OCI-LY1 (cell line): ENCODE measurements around the gene IQSEC3.

ENCODE experiments used
- H2AFZ ChIP-seq: fragments of 200-600 bp; sonication (generic), shearing (Covaris generic); 2 replicates; pipeline ENCODE4 v1.6.0; 2014; ENCODE audit warnings: antibody characterized with exemption, mild to moderate bottlenecking, low read length
- H3F3A ChIP-seq: fragments of 200-600 bp; sonication (generic), shearing (Covaris generic); 2 replicates; pipeline ENCODE4 v1.6.0; 2014; ENCODE audit warnings: mild to moderate bottlenecking, antibody characterized with exemption, low read length, moderate library complexity; ENCODE audit not compliant: insufficient read depth
- H3K27ac ChIP-seq: fragments of 200-600 bp; sonication (generic); 2 replicates; pipeline ENCODE4 v1.5.1; 2014; ENCODE audit warnings: low read length, mixed run types, mild to moderate bottlenecking, low read depth; ENCODE audit not compliant: poor library complexity, severe bottlenecking
- H3K27me3 ChIP-seq: fragments of 200-600 bp; sonication (generic); 2 replicates; pipeline ENCODE4 v1.6.0; 2014; ENCODE audit warnings: antibody characterized with exemption, mild to moderate bottlenecking, low read length, moderate library complexity; ENCODE audit not compliant: insufficient read depth
- H3K36me3 ChIP-seq: fragments of 200-600 bp; sonication (generic); 2 replicates; pipeline ENCODE4 v1.6.1; 2014; ENCODE audit warnings: mild to moderate bottlenecking, antibody characterized with exemption, low read length, moderate library complexity, mixed read lengths; ENCODE audit not compliant: insufficient read depth
- H3K4me1 ChIP-seq: fragments of 200-600 bp; sonication (generic); 2 replicates; pipeline ENCODE4 v1.5.1; 2014; ENCODE audit warnings: mild to moderate bottlenecking, low read length, moderate library complexity; ENCODE audit not compliant: insufficient read depth, severe bottlenecking
- H3K4me2 ChIP-seq: fragments of 200-600 bp; sonication (generic), shearing (Covaris generic); 2 replicates; pipeline ENCODE4 v1.6.1; 2014; ENCODE audit warnings: low read length
- H3K4me3 ChIP-seq: fragments of 200-600 bp; sonication (generic); 2 replicates; pipeline ENCODE4 v1.5.1; 2014; ENCODE audit warnings: low read length, low read depth, mild to moderate bottlenecking, mixed read lengths; ENCODE audit not compliant: poor library complexity, severe bottlenecking
- H3K79me2 ChIP-seq: fragments of 200-600 bp; shearing (Covaris generic); 2 replicates; pipeline ENCODE4 v1.6.1; 2016; ENCODE audit warnings: mixed run types, low read length, mixed read lengths; ENCODE audit not compliant: insufficient read depth
- H3K9ac ChIP-seq: fragments of 200-600 bp; sonication (generic), shearing (Covaris generic); 2 replicates; pipeline ENCODE4 v1.6.1; 2014; ENCODE audit warnings: mild to moderate bottlenecking, low read length, mixed read lengths
- H3K9me2 ChIP-seq: fragments of 200-600 bp; sonication (generic), shearing (Covaris generic); 2 replicates; pipeline ENCODE4 v1.6.1; 2014; ENCODE audit warnings: low read depth, mild to moderate bottlenecking, low read length, mixed read lengths
- H3K9me3 ChIP-seq: fragments of 200-600 bp; shearing (Covaris generic); 2 replicates; pipeline ENCODE4 v1.6.1; 2014; ENCODE audit warnings: low read length, mixed read lengths
- H4K20me1 ChIP-seq: fragments of 200-600 bp; sonication (generic), shearing (Covaris generic); 2 replicates; pipeline ENCODE4 v1.6.0; 2016; ENCODE audit warnings: mild to moderate bottlenecking, low read length; ENCODE audit not compliant: insufficient read depth
- EZH2 ChIP-seq: fragments of 200-600 bp; sonication (generic), shearing (Covaris generic); IDR thresholded peaks from 2 replicates; pipeline ENCODE4 v1.8.0; 2017; ENCODE audit warnings: borderline replicate concordance, mixed run types, mild to moderate bottlenecking, antibody characterized with exemption, low read length, moderate library complexity, mixed read lengths
- TF ChIP-seq, protein P1 (sequence below): fragments of 200-600 bp; sonication (generic), shearing (Covaris generic); IDR thresholded peaks from 2 replicates; pipeline ENCODE4 v1.5.1; 2017; ENCODE audit warnings: mild to moderate bottlenecking, antibody characterized with exemption, low read length, moderate library complexity, mixed read lengths

Gene IQSEC3

DNA sequence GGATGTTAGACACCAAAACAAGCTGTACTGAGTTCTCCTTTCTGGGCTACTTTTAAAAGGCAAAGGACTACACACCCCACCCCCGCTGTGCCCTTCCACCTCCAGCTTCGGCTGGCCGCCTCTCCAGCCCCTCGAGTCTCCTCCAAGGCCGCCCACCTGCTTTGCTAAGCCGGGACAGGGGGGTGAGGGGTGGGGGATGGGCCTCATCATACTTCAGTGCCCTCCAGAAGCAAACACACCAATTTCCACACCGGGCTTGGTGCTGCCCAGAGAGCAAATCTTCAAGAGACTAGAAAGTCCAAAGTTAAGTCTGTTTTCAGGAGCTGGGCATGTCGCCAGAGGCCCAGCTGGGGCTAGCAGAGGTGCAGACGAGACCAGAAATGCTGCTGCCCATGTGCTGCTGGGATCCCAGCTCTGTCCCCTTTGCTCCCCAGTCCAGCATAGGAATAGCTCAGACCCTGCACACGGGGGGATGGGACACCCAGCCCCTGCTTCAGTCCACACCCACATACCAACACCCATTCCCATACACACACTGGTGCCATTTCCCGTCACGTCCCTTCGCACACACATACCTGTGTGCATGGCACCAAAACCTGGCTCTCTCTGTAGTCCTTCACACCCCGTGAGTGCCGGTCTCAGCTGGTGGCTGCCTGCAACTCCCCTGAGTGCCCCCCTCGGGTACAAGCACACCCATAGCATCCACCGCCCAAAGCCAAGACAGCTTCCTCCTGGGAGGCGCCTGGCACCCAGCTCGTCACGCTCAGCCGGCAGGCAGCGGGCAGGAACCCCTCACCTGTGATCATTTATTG is 146.4 kb downstream of the IQSEC3 start:
- no peaks in the 10 kb centered on the region for H3K36me3 ChIP-seq
- no peak overlapping the region for H2AFZ ChIP-seq
- no peaks in the 10 kb centered on the region for H3F3A ChIP-seq
- H3K4me2 ChIP-seq: no peak overlapping the region
- no peak overlapping the region for H3K27ac ChIP-seq
- no peaks in the 10 kb centered on the region for H4K20me1 ChIP-seq
- H3K9me2 ChIP-seq: no peaks in the 10 kb centered on the region
- peaks cover 31% of the 10 kb centered on the region for H3K27me3 ChIP-seq
- H3K9me3 ChIP-seq: no peaks in the 10 kb centered on the region
- H3K4me3 ChIP-seq: no peak overlapping the region
- no peak for TF ChIP-seq EZH2
- TF ChIP-seq, protein P1, sequence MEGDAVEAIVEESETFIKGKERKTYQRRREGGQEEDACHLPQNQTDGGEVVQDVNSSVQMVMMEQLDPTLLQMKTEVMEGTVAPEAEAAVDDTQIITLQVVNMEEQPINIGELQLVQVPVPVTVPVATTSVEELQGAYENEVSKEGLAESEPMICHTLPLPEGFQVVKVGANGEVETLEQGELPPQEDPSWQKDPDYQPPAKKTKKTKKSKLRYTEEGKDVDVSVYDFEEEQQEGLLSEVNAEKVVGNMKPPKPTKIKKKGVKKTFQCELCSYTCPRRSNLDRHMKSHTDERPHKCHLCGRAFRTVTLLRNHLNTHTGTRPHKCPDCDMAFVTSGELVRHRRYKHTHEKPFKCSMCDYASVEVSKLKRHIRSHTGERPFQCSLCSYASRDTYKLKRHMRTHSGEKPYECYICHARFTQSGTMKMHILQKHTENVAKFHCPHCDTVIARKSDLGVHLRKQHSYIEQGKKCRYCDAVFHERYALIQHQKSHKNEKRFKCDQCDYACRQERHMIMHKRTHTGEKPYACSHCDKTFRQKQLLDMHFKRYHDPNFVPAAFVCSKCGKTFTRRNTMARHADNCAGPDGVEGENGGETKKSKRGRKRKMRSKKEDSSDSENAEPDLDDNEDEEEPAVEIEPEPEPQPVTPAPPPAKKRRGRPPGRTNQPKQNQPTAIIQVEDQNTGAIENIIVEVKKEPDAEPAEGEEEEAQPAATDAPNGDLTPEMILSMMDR: no peak
- H3K9ac ChIP-seq: no peak overlapping the region
- H3K4me1 ChIP-seq: no peaks in the 10 kb centered on the region
- no peaks in the 10 kb centered on the region for H3K79me2 ChIP-seq

DNA sequence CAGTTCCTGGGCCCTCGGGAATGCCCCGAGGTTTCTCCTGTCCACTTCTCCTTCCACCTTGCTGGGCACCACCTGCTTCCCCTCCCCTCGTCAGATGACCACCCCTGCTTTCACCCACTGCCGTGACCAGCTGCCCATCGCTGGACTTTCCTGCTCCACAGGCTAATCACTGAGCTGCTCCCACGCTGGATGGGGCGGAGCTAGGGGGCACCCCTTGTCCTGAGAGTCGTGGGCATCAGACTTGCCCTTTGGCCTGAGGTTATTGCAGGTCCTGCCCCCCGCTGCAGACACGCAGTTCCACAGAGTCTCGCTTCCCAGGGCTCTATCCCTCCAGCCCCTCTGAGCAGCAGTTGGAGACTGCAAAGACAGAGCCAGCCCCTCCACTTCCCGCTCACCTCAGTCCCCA is 147.0 kb downstream of the IQSEC3 start:
- Histone ChIP-seq H4K20me1 (no peaks in the 10 kb centered on the region), H3K27me3 (peaks cover 27% of the 10 kb centered on the region; the same call in 1 of the 2 replicates), H3K4me3 (no peak overlapping the region), H2AFZ (no peak overlapping the region), H3K9me3 (no peaks in the 10 kb centered on the region), H3K79me2 (no peaks in the 10 kb centered on the region), H3K9ac (no peak overlapping the region), H3K4me1 (no peaks in the 10 kb centered on the region), H3K36me3 (no peaks in the 10 kb centered on the region), H3K9me2 (no peaks in the 10 kb centered on the region), H3K4me2 (no peak overlapping the region), H3F3A (no peaks in the 10 kb centered on the region), H3K27ac (no peak overlapping the region)
- no peak for TF ChIP-seq EZH2
- TF ChIP-seq, protein P1: no peak

DNA sequence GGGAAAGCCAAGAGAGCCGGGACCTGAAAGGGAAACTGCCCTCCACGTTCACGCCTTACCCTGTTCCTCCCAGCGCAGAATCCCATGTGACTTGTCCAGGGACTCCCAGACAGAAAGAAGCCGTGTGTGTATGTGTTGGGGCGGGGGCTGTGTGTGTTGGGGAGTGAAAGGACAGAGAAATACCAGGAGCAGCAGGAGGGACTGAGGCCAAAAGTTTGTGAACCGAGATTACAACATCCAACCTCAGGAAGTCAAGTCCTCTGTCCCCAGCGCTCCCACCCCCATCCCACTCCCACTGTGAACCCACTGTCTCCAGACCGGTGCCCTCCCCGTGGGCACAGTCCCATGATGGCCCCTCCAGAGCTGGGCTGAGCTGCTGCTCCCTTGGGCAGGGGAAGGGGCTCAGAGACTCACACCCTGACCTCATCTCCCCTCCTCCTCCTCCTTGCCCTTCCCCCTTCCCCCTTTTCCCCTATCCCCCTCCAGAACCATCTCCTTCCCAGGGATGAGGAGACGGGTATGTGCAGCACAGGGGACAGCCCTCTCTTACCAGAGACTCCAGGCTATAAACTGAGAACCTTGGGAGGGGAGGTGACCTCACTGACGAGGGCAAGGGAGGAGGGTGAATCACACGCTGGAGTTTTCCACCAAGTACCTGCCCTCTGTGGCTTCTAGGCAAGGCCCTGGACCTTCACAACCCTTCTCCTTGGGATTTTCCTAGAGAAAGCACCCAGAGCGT is 147.6 kb downstream of the IQSEC3 start, which contains the start of gene SLC6A12:
Gene SLC6A12, minus strand, starts transcription at position 155 of the 739 bp plus-strand sequence. CDS start 4,171 bp downstream, outside the sequence.
- Histone ChIP-seq H3K79me2 (no peaks in the 10 kb centered on the region), H4K20me1 (no peaks in the 10 kb centered on the region), H3K9ac (no peak within 1 kb of the TSS), H3K9me2 (no peaks in the 10 kb centered on the region), H3K27me3 (peaks cover 27% of the 10 kb centered on the region; the same call in 1 of the 2 replicates), H3F3A (no peaks in the 10 kb centered on the region), H2AFZ (no peak within 1 kb of the TSS), H3K4me3 (no peak within 1 kb of the TSS), H3K4me1 (no peaks in the 10 kb centered on the region), H3K27ac (no peak within 1 kb of the TSS), H3K4me2 (no peak within 1 kb of the TSS), H3K36me3 (no peaks in the 10 kb centered on the region), H3K9me3 (no peaks in the 10 kb centered on the region)
- TF ChIP-seq, protein P1: no peak
- TF ChIP-seq EZH2: no peak
